Measurements from ENCODE around the gene CRYGN.

CRYGN gene

GRCh38 chr7:151449990-151450389 lies 10.0 kb upstream of the CRYGN start:
- no peak overlapping the region for H3K4me3 ChIP-seq (ENCODE audit: low read depth, low read length)
- TF ChIP-seq CTCF (IDR thresholded peaks at IDR 0.05; ENCODE audit: insufficient read depth, low read depth, low read length, missing control alignments): no peak
- no peak for DNase-seq (ENCODE audit: low read depth)

GRCh38 chr7:151448261-151449252 lies 8.6 kb upstream of the CRYGN start:
- H3K4me3 ChIP-seq (ENCODE audit: low read depth, low read length): peak overlapping the region; percentile 56
- peak; percentile 70 for TF ChIP-seq CTCF (IDR thresholded peaks at IDR 0.05; ENCODE audit: insufficient read depth, low read depth, low read length, missing control alignments)
- peak; percentile 66 for DNase-seq (ENCODE audit: low read depth)

DNA sequence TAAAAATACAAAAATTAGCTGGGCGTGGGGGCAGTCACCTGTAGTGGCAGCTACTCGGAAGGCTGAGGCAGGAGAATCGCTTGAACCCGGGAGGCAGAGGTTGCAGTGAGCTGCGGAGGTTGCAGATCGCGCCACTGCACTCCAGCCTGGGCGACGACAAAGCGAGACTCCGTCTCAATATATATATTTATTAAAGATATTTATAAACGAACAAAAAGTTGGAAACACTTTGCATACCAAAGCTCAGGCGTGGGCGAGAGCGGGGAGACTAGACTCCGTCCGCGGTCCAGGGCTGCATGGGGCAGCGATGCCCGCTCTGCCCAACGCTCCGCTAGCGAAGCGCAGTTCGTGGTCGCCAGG lies 7.9 kb upstream of the CRYGN start:
- TF ChIP-seq CTCF (IDR thresholded peaks at IDR 0.05; ENCODE audit: insufficient read depth, low read depth, low read length, missing control alignments): no peak
- no peak for DNase-seq (ENCODE audit: low read depth)
- no peak overlapping the region; the same call in none of the 2 replicates for H3K4me3 ChIP-seq (ENCODE audit: low read depth, low read length)

- TF ChIP-seq CTCF (IDR thresholded peaks at IDR 0.05; ENCODE audit: insufficient read depth, low read depth, low read length, missing control alignments): no peak
- DNase-seq (ENCODE audit: low read depth): no peak
- H3K4me3 ChIP-seq (ENCODE audit: low read depth, low read length): no peak overlapping the region
Measured at GRCh38 chr7:151447312-151447711, 7.4 kb upstream of the CRYGN start.

- TF ChIP-seq CTCF (IDR thresholded peaks at IDR 0.05; ENCODE audit: insufficient read depth, low read depth, low read length, missing control alignments): no peak
- DNase-seq (ENCODE audit: low read depth): no peak
- no peak overlapping the region for H3K4me3 ChIP-seq (ENCODE audit: low read depth, low read length)
Measured at GRCh38 chr7:151446412-151446811, 6.5 kb upstream of the CRYGN start.

DNA sequence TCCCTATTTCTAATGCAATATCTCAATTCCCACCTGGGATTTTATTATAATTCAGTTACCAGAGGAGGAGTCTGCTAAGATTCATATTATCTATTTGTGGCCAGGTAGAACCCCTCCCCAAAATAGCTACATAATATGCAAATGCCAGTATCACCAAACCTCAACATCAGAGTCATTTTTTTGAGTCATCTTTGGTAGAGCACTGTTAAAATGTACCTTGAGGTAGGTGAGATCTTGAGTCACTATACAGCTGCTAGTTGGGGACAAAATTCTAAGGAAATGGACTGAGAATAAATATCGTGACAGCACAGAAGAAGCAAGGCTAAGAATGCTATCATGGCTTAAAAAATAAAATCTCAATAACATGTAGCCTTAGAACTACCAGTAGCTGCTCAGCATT lies 4.7 kb upstream of the CRYGN start:
- TF ChIP-seq CTCF (IDR thresholded peaks at IDR 0.05; ENCODE audit: insufficient read depth, low read depth, low read length, missing control alignments): no peak
- no peak for DNase-seq (ENCODE audit: low read depth)
- no peak overlapping the region for H3K4me3 ChIP-seq (ENCODE audit: low read depth, low read length)
